CD4-positive, alpha-beta T cell treated with Interleukin-12 subunit alpha and Interleukin-12 subunit beta, for 1 hour (primary cell): Measurements from ENCODE around the gene FERD3L.

Experiments
- DNase-seq: peaks from one replicate; pipeline ENCODE4 v3.0.0-alpha.2; 2020

The FERD3L gene

GRCh38 chr7:19116121-19117090, 28.8 kb downstream of the FERD3L start:
- no peak for DNase-seq

GRCh38 chr7:19114551-19114855, 30.7 kb downstream of the FERD3L start:
- DNase-seq, result no peak

GRCh38 chr7:19113855-19114550, 31.2 kb downstream of the FERD3L start:
- no peak for DNase-seq

GRCh38 chr7:19113002-19113350, 32.2 kb downstream of the FERD3L start:
- no peak for DNase-seq

- no peak for DNase-seq
Measured at GRCh38 chr7:19112274-19113001, 32.8 kb downstream of the FERD3L start.

GRCh38 chr7:19111474-19112273, 33.5 kb downstream of the FERD3L start:
- no peak for DNase-seq

GRCh38 chr7:19110776-19111175, 34.4 kb downstream of the FERD3L start:
- no peak for DNase-seq

- no peak for DNase-seq
Measured at GRCh38 chr7:19110026-19110730, 35.0 kb downstream of the FERD3L start.

GRCh38 chr7:19109000-19109946, 35.9 kb downstream of the FERD3L start:
- DNase-seq, result no peak

GRCh38 chr7:19107356-19108146, 37.7 kb downstream of the FERD3L start:
- no peak for DNase-seq

- no peak for DNase-seq
Measured at GRCh38 chr7:19107081-19107355, 38.2 kb downstream of the FERD3L start.

GRCh38 chr7:19106241-19107080, 38.8 kb downstream of the FERD3L start:
- no peak for DNase-seq

GRCh38 chr7:19105546-19105945, 39.7 kb downstream of the FERD3L start:
- DNase-seq, result no peak

- no peak for DNase-seq
Measured at GRCh38 chr7:19104811-19105210, 40.4 kb downstream of the FERD3L start.

GRCh38 chr7:19102884-19103283, 42.3 kb downstream of the FERD3L start:
- DNase-seq, result no peak

- DNase-seq, result no peak
Measured at GRCh38 chr7:19101909-19102308, 43.3 kb downstream of the FERD3L start.

- DNase-seq, result no peak
Measured at GRCh38 chr7:19101472-19101871, 43.7 kb downstream of the FERD3L start.

- no peak for DNase-seq
Measured at GRCh38 chr7:19099924-19100323, 45.3 kb downstream of the FERD3L start.

GRCh38 chr7:19099194-19099593, 46.0 kb downstream of the FERD3L start:
- DNase-seq, result no peak
